Amniotic stem cell (primary cell): ENCODE measurements around the gene KRTAP9-8.
"Not testable (repeated sequence)": the region's sequence is repeated elsewhere in the genome, so short reads cannot be mapped to it uniquely, and the experiment has no call there.

Source experiments
- DNase-seq: peaks from one replicate; lab custom pipeline; 2025; lab: John Stamatoyannopoulos, UW

KRTAP9-8 gene

DNA sequence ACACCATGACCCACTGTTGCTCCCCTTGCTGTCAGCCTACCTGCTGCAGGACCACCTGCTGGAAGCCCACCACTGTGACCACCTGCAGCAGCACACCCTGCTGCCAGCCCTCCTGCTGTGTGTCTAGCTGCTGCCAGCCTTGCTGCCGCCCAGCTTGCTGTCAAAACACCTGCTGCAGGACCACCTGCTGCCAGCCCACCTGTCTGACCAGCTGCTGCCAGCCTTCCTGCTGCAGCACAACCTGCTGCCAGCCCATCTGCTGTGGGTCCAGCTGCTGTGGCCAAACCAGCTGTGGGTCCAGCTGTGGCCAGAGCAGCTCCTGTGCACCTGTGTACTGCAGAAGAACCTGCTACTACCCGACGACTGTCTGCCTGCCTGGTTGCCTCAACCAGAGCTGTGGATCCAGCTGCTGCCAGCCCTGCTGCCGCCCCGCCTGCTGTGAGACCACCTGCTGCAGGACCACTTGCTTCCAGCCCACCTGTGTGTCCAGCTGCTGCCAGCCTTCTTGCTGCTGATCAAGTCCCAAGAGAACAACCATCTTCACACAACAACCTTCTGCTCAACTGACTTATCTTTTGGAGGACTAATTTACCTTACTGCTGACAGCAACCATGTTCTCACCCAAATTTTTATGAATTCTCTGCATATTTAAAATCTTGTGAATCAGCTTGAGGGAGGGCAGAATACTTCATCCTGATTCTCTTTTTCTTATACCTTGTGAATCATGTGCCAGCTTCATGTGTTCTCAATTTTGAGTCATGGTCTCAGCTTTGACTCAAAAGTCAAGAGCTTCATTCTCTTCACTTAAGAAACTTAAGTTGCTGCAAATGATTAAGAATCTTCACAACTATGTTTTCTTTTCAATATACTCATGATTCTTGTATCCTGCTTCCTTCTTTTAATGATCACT lies 17.8 kb downstream of the KRTAP9-8 start, which contains the start of gene KRTAP9-9:
TSS of gene KRTAP9-9 (plus strand) at position 4 of the 910 bp plus-strand sequence.
- not testable (repeated sequence) for DNase-seq

DNA sequence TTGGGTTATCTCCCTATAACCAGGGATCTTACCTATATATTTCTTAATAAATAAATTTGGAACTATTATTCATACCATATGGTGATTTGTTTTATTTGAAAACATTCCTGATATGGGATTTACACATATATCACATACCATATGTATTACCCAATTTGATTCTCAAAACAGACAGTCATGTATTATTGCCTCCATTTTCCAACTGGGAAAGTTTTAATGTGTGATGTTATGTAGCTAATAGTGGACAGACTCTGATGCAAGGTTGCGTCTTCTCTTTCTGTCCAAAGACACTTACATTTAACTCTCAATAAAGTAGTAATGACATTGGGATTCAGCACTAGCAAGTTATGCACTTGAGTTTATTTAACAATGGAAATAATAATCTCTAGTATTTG lies 18.5 kb downstream of the KRTAP9-8 start:
- DNase-seq: no peak

DNA sequence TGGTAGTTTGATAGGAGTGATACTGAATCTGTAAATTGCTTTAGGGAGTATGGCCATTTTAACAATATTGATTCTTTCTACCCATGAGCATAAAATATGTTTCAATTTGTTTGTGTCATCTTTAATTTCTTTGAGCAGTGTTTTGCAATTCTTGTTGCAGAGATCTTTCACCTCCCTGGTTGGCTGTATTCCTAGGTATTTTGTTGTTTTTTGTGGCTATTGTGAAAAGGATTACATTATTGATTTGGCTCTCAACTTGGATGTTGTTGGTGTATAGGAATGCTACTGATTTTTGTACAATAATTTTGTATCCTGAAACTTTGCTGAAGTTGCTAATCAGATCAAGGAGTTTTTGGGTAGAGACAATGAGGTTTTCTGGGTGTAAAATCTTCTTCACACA lies 20.6 kb downstream of the KRTAP9-8 start:
- no peak for DNase-seq

DNA sequence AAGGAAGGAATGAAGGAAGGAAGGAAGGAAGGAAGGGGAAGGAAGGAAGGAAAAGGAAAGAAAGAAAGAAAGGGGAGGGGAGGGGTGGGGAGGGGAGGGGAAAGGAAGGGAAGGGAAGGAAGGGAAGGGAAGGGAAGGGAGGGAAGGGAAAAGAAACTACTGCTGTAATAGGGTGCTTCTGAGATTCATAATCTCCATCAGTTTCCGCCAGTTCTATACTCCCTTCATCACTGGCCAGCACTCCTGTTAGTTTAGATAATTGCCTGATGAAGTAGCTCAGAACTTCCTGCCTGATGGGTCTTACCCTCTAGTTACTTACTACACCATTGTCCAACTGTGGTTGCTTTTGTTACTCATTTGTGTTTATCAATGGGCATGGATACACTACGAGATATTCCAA lies 25.4 kb downstream of the KRTAP9-8 start:
- no peak for DNase-seq

DNA sequence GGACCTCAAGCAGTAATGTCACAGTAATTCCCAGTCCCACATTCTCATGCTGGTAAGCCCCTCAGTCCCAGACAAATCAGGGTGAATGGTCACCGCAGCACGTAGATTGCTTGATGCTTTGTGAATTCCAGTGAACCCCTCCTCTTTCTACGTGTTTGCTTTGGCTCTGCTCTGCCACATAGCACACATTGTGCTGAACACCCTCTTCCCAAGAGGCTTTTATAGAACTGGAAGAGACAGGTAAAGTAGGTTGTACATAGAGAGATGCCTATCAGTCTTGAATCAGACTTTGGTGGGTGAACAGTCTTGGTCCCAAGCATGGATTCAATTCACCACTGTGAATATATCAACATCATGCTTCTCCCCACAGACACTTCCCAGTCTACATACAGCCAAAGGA lies 26.8 kb downstream of the KRTAP9-8 start:
- DNase-seq: no peak

DNA sequence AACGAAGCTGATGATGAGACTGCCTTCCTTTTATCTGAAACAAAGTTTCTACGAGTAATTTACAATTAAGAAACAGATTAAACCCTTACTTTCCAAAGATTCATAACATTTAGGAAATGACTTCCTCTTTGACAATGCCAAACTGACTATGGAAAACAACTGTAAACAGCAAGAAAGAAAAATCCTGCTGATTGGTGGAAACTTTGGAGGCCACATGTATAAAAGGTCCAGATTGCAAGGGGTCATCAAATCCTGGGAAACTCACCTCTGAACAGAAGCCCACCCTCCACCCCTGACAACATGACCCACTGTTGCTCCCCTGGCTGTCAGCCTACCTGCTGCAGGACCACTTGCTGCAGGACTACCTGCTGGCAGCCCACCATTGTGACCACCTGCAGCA lies 27.3 kb downstream of the KRTAP9-8 start, which contains the start of gene KRTAP9-6:
TSS of gene KRTAP9-6 (plus strand) at position 301 of the 400 bp plus-strand sequence. CDS start at position 301, 0 bp downstream.
- DNase-seq: no peak

DNA sequence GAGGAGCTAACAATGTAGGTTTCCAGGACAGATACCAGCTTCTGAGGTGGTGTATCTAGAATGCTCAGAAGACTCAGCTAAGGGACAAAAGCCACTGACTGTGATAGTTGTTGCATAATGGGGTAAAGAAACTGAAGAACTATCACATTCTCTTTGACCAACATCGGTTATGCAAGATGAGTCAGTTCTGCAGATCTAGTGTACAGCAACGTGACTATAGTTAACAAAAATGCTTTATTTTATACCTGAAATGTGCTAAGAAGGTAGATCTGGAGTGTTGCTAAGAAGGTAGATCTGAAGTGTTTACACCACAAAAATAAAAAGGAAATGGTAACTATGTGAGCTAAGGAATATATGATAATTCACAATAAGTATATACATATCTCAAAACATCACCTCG lies 29.9 kb downstream of the KRTAP9-8 start:
- DNase-seq: no peak

DNA sequence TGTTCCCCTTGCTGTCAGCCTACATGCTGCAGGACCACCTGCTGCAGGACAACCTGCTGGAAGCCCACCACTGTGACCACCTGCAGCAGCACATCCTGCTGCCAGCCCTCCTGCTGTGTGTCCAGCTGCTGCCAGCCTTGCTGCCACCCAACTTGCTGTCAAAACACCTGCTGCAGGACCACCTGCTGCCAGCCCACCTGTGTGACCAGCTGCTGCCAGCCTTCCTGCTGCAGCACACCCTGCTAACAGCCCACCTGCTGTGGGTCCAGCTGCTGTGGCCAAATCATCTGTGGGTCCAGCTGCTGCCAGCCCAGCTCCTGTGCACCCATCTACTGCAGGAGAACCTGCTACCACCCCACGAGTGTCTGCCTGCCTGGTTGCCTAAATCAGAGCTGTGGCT lies 33.5 kb downstream of the KRTAP9-8 start:
- DNase-seq: not testable (repeated sequence)

DNA sequence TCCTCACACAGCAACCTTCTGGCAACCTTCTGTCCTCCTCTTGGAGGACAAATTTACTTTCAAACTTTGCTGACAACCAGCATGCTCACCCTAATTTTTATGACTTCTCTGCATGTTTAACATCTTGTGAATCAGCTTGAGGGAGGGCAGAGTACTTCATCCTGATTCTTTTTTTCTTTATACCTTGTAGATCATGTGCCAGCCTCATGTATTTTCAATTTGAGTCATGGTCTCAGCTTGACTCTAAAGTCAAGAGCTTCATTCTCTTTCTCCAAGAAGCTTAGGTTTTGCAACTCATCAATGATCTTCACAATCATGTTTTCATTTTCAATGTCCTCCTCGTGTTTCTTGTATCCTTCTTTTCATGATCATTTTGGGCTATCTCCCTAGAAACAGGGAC lies 34.1 kb downstream of the KRTAP9-8 start:
- no peak for DNase-seq

DNA sequence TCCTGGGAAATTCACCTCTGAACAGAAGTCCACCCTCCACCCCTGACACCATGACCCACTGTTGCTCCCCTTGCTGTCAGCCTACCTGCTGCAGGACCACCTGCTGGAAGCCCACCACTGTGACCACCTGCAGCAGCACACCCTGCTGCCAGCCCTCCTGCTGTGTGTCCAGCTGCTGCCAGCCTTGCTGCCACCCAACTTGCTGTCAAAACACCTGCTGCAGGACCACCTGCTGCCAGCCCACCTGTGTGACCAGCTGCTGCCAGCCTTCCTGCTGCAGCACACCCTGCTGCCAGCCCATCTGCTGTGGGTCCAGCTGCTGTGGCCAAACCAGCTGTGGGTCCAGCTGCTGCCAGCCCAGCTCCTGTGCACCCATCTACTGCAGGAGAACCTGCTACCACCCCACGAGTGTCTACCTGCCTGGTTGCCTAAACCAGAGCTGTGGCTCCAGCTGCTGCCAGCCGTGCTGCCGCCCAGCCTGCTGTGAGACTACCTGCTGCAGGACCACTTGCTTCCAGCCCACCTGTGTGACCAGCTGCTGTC lies 37.9 kb downstream of the KRTAP9-8 start, which contains the start of gene KRTAP9-7:
TSS of gene KRTAP9-7 (plus strand) at position 51 of the 543 bp plus-strand sequence. CDS start at position 51, 0 bp downstream.
- DNase-seq: not testable (repeated sequence)

DNA sequence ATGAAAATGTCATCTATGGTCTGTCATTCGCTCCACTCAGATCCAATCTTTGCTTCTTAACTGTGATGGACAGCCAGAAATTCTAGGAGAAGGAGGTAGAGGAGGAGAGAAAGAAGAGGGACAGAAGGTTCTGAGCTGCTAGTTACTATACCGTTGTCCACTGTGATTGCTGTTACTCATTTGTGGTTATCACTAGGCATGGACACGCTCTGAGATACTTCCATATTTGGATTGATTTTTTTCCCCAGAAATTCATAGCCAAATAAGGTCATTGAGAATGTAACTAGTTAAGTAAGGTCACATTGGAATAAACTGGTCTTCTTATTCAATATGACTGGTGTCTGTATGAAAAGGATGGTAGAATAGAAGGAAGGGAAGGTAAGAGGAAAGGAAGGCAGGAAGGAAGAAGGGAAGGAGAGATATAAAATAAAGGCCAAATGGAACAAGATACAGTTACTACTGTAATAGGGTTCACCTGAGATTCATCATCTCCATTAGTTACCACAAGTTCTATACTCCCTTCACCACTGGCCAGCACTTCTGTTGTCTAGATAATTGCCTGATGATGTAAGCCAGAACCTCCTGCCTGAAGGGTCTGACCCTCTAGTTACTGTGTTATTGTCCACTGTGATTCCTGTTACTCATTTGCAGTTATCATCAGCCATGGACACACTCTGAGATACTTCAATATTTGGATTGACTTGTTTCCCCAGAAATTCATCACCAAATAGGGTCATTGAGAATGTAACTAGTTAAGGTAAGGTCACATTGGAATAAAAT lies 40.6 kb downstream of the KRTAP9-8 start:
- no peak for DNase-seq

DNA sequence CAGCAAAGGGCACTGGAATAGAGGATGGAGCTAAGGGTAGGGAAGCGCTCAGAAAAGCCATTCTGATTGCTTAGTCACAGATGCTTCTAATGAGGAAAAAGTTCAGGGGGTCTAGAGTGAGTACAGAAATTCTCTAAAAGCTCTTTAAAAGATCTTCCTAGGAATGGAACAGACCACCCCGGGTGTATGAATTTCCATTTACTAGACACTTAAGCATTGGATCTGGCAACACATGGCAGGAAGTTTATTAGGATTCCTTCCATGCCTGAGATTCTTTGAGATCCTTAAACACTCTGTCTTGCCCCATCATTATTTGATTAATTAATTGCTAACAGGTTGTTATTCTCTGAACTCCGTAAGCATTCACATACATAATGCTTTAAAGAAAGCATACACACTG lies 46.2 kb downstream of the KRTAP9-8 start:
- DNase-seq: no peak

DNA sequence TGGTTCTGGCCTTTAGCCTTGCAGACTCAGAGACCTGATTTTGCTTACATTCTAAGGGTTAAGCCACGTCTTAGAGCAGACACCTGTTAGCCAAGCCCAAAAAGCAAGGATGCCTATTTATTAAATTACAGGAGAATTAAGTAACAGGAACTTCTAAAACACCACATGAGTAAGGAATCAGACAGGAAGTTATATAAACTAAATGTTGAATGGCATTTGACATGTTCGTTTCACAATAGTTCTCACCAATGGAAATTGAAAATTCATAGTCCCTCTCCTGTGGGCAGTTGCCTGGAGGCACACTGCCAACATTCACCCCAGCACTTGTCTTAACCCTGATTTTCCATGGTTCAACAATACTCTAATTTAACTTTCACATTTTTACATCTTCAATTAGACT lies 46.7 kb downstream of the KRTAP9-8 start:
- DNase-seq: no peak

DNA sequence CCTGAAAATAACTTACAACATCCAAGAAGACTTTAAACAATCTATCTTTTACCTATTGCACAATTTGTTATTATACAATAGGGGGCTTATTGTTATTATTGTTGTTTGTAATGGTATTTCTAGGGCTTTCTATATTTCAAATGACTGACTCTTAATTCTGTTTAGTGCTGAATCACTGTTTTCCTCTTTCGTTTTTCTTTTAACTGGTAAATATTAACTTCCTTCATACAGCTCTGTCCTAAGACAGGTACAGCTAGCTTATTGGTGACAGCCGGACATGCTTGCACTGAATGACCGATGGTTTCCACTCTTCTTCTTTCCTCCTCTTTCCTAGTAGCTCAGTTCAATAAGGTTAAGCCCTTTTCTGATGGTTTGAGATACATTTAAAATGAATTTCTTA lies 49.3 kb downstream of the KRTAP9-8 start:
- DNase-seq: no peak
